HCT116 (cell line): ENCODE results near the gene DDX6. TPM values are rescaled to one million over a fixed set of nuclear protein-coding genes. Genes with fewer than 3 reads are reported as not detected.

ENCODE experiments used
- ATAC-seq: fragments of 200-7000 bp; cut with Tn5 transposase; 2 replicates; pipeline ENCODE4 v1.9.1; 2020; ENCODE audit warnings: mild to moderate bottlenecking, moderate library complexity
- BruUV-seq: library from RNA; stranded (reverse); fragments of 400-500 nt; replicated peaks from 2 replicates; lab custom pipeline; 2021; lab: Mats Ljungman, UMichigan
- CTCF ChIA-PET: fragments of 300-600 bp; sonication (Branson Sonifier 250); formaldehyde crosslinking; loops from one replicate; lab custom pipeline; 2021; ENCODE audit warnings: antibody characterized with exemption; lab: Charles Lee
- POLR2A ChIA-PET: fragments of 300-600, 350-600 bp; sonication (Branson Sonifier 250); formaldehyde crosslinking; loops from one replicate; lab custom pipeline; 2021; ENCODE audit warnings: antibody characterized with exemption; lab: Charles Lee
- RAD21 ChIA-PET, 2 experiments: fragments of 300-600 bp; sonication (Branson Sonifier 250); formaldehyde crosslinking; loops; one replicate each; lab custom pipeline; 2023; ENCODE audit warnings: low total read pairs in 2 of 2; ENCODE audit not compliant: uncharacterized antibody in 2 of 2, unreplicated experiment in 2 of 2, low non-redundant PET in 1 of 2; lab: Charles Lee
- DNase-seq: peaks from one replicate; pipeline ENCODE4 v3.0.0-alpha.2; 2010; ENCODE audit warnings: low read depth, low spot score
- H2AFZ ChIP-seq: fragments of 200-600 bp; shearing (Covaris generic), sonication (generic); 2 replicates; pipeline ENCODE4 v1.6.1; 2017; ENCODE audit warnings: low read depth, mixed run types, mixed read lengths, antibody characterized with exemption, low read length; ENCODE audit not compliant: poor library complexity, severe bottlenecking
- H3K27ac ChIP-seq: 2 replicates; pipeline ENCODE4 v1.5.1; 2012; ENCODE audit warnings: low read depth, low read length
- H3K27me3 ChIP-seq: fragments of 200-600 bp; sonication (generic); 2 replicates; pipeline ENCODE4 v1.6.1; 2016; ENCODE audit warnings: mixed run types, low read length, mixed read lengths; ENCODE audit not compliant: insufficient read depth
- H3K36me3 ChIP-seq, 2 experiments: fragments of 200-500 bp in 1 of 2; fragments of 200-600 bp in 1 of 2; sonication (Bioruptor generic) in 1 of 2; sonication (generic) in 1 of 2; 2 replicates each; pipeline versions ENCODE4 v1.5.1 to v1.6.1; 2014 to 2016; ENCODE audit warnings: low read length in 2 of 2, inconsistent platforms in 1 of 2, mixed read lengths in 1 of 2, mixed run types in 1 of 2; ENCODE audit not compliant: insufficient read depth in 2 of 2, control insufficient read depth in 1 of 2
- H3K4me1 ChIP-seq, 2 experiments: fragments of 200-600 bp in 1 of 2; sonication (generic) in 1 of 2; 2 replicates each; pipeline versions ENCODE4 v1.5.1 to v1.6.1; 2012 to 2017; ENCODE audit warnings: low read length in 2 of 2, inconsistent platforms in 1 of 2, mild to moderate bottlenecking in 1 of 2, mixed read lengths in 1 of 2, mixed run types in 1 of 2, moderate library complexity in 1 of 2; ENCODE audit not compliant: insufficient read depth in 2 of 2, control insufficient read depth in 1 of 2
- H3K4me2 ChIP-seq: fragments of 200-600 bp; sonication (generic); 2 replicates; pipeline ENCODE4 v1.6.1; 2017; ENCODE audit warnings: mixed run types, low read length, mixed read lengths
- H3K4me3 ChIP-seq, 2 experiments: fragments of 200-600 bp in 1 of 2; sonication (generic) in 1 of 2; replicated peaks in 1 of 2; 2 replicates each; pipeline ENCODE4 v1.5.1; 2011 to 2016; ENCODE audit warnings: low read length in 2 of 2, control low read depth in 1 of 2, low read depth in 1 of 2, mild to moderate bottlenecking in 1 of 2, mixed read lengths in 1 of 2, mixed run types in 1 of 2
- H3K79me2 ChIP-seq: fragments of 200-600 bp; sonication (generic); 2 replicates; pipeline ENCODE4 v1.6.1; 2017; ENCODE audit warnings: mild to moderate bottlenecking, mixed run types, low read length, moderate library complexity, mixed read lengths; ENCODE audit not compliant: insufficient read depth
- H3K9ac ChIP-seq: fragments of 200-600 bp; sonication (generic); 2 replicates; pipeline ENCODE4 v1.6.1; 2016; ENCODE audit warnings: low read length, mixed read lengths
- H3K9me2 ChIP-seq: fragments of 200-600 bp; sonication (generic), shearing (Covaris generic); 2 replicates; pipeline ENCODE4 v1.6.1; 2017; ENCODE audit warnings: mixed run types, mild to moderate bottlenecking, moderate library complexity; ENCODE audit not compliant: insufficient read depth
- H3K9me3 ChIP-seq, 2 experiments: fragments of 200-500 bp in 1 of 2; fragments of 200-600 bp in 1 of 2; sonication (Bioruptor generic) in 1 of 2; sonication (generic) in 1 of 2; 2 replicates each; pipeline ENCODE4 v1.6.1; 2014 to 2017; ENCODE audit warnings: low read length in 2 of 2, mixed read lengths in 2 of 2, inconsistent platforms in 1 of 2, low read depth in 1 of 2, mild to moderate bottlenecking in 1 of 2, mixed run types in 1 of 2, moderate library complexity in 1 of 2; ENCODE audit not compliant: control insufficient read depth in 1 of 2, insufficient read depth in 1 of 2
- H4K20me1 ChIP-seq: fragments of 200-600 bp; sonication (generic), shearing (Covaris generic); 2 replicates; pipeline ENCODE4 v1.6.1; 2017; ENCODE audit warnings: mixed run types, mild to moderate bottlenecking, moderate library complexity; ENCODE audit not compliant: insufficient read depth
- CBX3 ChIP-seq: IDR thresholded peaks from 2 replicates; pipeline ENCODE4 v1.6.1; 2012; ENCODE audit warnings: low read depth
- POLR2AphosphoS5 ChIP-seq: IDR thresholded peaks from 2 replicates; pipeline ENCODE4 v1.6.1; 2011; ENCODE audit warnings: mild to moderate bottlenecking, low read depth, low read length, moderate library complexity
- RAD21 ChIP-seq: IDR thresholded peaks from 2 replicates; pipeline ENCODE4 v1.6.1; 2012; ENCODE audit warnings: low read depth, mild to moderate bottlenecking
- SIN3A ChIP-seq: IDR thresholded peaks from 2 replicates; pipeline ENCODE4 v1.6.1; 2012; ENCODE audit warnings: low read depth
- TCF7L2 ChIP-seq: IDR thresholded peaks from 2 replicates; pipeline ENCODE4 v1.7.0; 2011; ENCODE audit warnings: borderline replicate concordance, inconsistent platforms; ENCODE audit not compliant: insufficient read depth, insufficient read length; ENCODE audit errors: extremely low read depth
- YY1 ChIP-seq: IDR thresholded peaks from 2 replicates; pipeline ENCODE4 v1.6.1; 2011; ENCODE audit warnings: low read length, low read depth, moderate library complexity, mild to moderate bottlenecking; ENCODE audit not compliant: insufficient replicate concordance; ENCODE audit errors: extremely low read depth
- intact Hi-C: fragments of 100-400 bp; cut with micrococcal nuclease; formaldehyde crosslinking; loops from 2 replicates; pipeline ENCODE4 v1.10.0; 2022
- total RNA-seq: library from RNA; stranded (reverse); gene quantifications from one replicate; pipeline ENCODE4 v1.2.1, GENCODE V29; 2021; ENCODE audit not compliant: unreplicated experiment
- TF ChIP-seq, protein P1 (sequence below): IDR thresholded peaks from 2 replicates; pipeline ENCODE4 v1.6.1; 2012
- TF ChIP-seq, protein P2 (sequence below), 3 experiments: fragments of 200-600 bp in 1 of 3; sonication (generic) in 1 of 3; IDR thresholded peaks in 2 of 3; conservative IDR thresholded peaks in 1 of 3; 2 replicates each; pipeline ENCODE4 v1.5.1; 2012 to 2017; ENCODE audit warnings: low read depth in 2 of 3, low read length in 2 of 3, antibody characterized with exemption in 1 of 3, borderline replicate concordance in 1 of 3, control low read depth in 1 of 3, mild to moderate bottlenecking in 1 of 3, mixed read lengths in 1 of 3, mixed run types in 1 of 3, moderate library complexity in 1 of 3; ENCODE audit not compliant: insufficient read depth in 1 of 3

The DDX6 gene
- total RNA-seq, 1 experiment from 2014 or later, result 150 TPM

- H4K20me1 ChIP-seq, result peaks cover 23% of the 10 kb centered on the region
- H3K27me3 ChIP-seq, result no peaks in the 10 kb centered on the region
- intact Hi-C loops, result no loop called here
- TF ChIP-seq POLR2AphosphoS5 (no peak), SIN3A (no peak), RAD21 (no peak), TCF7L2 (no peak), CBX3 (no peak), YY1 (no peak)
- TF ChIP-seq, protein P1, sequence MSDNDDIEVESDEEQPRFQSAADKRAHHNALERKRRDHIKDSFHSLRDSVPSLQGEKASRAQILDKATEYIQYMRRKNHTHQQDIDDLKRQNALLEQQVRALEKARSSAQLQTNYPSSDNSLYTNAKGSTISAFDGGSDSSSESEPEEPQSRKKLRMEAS, result no peak
- TF ChIP-seq, protein P2, sequence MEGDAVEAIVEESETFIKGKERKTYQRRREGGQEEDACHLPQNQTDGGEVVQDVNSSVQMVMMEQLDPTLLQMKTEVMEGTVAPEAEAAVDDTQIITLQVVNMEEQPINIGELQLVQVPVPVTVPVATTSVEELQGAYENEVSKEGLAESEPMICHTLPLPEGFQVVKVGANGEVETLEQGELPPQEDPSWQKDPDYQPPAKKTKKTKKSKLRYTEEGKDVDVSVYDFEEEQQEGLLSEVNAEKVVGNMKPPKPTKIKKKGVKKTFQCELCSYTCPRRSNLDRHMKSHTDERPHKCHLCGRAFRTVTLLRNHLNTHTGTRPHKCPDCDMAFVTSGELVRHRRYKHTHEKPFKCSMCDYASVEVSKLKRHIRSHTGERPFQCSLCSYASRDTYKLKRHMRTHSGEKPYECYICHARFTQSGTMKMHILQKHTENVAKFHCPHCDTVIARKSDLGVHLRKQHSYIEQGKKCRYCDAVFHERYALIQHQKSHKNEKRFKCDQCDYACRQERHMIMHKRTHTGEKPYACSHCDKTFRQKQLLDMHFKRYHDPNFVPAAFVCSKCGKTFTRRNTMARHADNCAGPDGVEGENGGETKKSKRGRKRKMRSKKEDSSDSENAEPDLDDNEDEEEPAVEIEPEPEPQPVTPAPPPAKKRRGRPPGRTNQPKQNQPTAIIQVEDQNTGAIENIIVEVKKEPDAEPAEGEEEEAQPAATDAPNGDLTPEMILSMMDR (IDR thresholded peaks at IDR 0.05 in 2 of 3, conservative IDR thresholded peaks at IDR 0.05 in 1 of 3; ENCODE audit: borderline replicate concordance in 1 of 3, insufficient read depth in 1 of 3, low read depth in 2 of 3, low read length in 2 of 3), result no peak
- no peak overlapping the region for H2AFZ ChIP-seq
- H3K4me2 ChIP-seq, result no peak overlapping the region
- H3K4me3 ChIP-seq, result no peak overlapping the region
- RAD21 ChIA-PET, result no interaction called here
- ATAC-seq (no peak), DNase-seq (no peak)
- CTCF ChIA-PET, result interaction anchor here (0.9 kb wide), 1 partner anchor 112 kb away, joined by 3 read pairs; the partner anchor contains the start of gene CXCR5
- no peaks in the 10 kb centered on the region for H3K4me1 ChIP-seq
- no peak overlapping the region for H3K27ac ChIP-seq
- H3K79me2 ChIP-seq, result peaks cover 98% of the 10 kb centered on the region
- no peaks in the 10 kb centered on the region for H3K9me2 ChIP-seq
- BruUV-seq, result no TSS peak
- H3K9me3 ChIP-seq, result no peaks in the 10 kb centered on the region
- peaks cover 24 to 49% of the 10 kb centered on the region in 2 experiments for H3K36me3 ChIP-seq
- no peak overlapping the region for H3K9ac ChIP-seq
- POLR2A ChIA-PET, result no interaction called here
Observed at GRCh38 chr11:118771547-118772288, 19.2 kb downstream of the DDX6 start.
